ENCODE data around the gene EYS. TPM values are rescaled to one million over a fixed set of nuclear protein-coding genes. Genes with fewer than 3 reads are reported as not detected.

The EYS gene
- total RNA-seq, 1 donor from 2014 or later = not detected

GRCh38 chr6:64445038-64445437 is 1262.0 kb downstream of the EYS start:
- Histone ChIP-seq H3K36me3 (ENCODE audit: control insufficient read depth, insufficient read depth, low read length) (no peaks in the 10 kb centered on the region), H3K27me3 (ENCODE audit: control insufficient read depth, insufficient read depth, low read length) (no peaks in the 10 kb centered on the region), H3K4me3 (ENCODE audit: low read depth, low read length) (no peak overlapping the region)
- no peak for DNase-seq (ENCODE audit: low read depth)
- TF ChIP-seq, protein P1, sequence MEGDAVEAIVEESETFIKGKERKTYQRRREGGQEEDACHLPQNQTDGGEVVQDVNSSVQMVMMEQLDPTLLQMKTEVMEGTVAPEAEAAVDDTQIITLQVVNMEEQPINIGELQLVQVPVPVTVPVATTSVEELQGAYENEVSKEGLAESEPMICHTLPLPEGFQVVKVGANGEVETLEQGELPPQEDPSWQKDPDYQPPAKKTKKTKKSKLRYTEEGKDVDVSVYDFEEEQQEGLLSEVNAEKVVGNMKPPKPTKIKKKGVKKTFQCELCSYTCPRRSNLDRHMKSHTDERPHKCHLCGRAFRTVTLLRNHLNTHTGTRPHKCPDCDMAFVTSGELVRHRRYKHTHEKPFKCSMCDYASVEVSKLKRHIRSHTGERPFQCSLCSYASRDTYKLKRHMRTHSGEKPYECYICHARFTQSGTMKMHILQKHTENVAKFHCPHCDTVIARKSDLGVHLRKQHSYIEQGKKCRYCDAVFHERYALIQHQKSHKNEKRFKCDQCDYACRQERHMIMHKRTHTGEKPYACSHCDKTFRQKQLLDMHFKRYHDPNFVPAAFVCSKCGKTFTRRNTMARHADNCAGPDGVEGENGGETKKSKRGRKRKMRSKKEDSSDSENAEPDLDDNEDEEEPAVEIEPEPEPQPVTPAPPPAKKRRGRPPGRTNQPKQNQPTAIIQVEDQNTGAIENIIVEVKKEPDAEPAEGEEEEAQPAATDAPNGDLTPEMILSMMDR (IDR thresholded peaks at IDR 0.05; ENCODE audit: insufficient read depth, low read length, poor library complexity, severe bottlenecking) = no peak

DNA sequence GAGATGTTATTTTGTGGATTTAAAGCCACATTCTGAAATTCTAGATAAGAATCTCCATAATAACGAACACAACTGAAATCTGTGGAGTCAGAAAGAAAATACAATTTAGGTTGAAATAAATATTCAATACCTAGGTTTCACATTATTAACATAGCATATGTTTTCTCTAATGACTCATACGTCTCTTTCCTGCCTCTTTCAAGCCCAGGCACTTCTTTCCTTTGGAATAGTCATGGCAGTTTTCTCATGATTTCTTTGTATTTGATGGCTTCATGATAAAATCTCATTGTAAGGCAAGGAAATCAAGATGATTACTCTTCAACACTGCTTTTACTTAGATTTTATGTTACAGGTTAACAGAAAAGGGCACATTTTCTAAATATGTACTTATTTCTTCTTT is 1267.8 kb downstream of the EYS start:
- no peaks in the 10 kb centered on the region for H3K36me3 ChIP-seq (ENCODE audit: control insufficient read depth, insufficient read depth, low read length)
- no peak overlapping the region for H3K4me3 ChIP-seq (ENCODE audit: low read depth, low read length)
- no peak for DNase-seq (ENCODE audit: low read depth)
- TF ChIP-seq, protein P1 (IDR thresholded peaks at IDR 0.05; ENCODE audit: insufficient read depth, low read length, poor library complexity, severe bottlenecking) = no peak
- H3K27me3 ChIP-seq (ENCODE audit: control insufficient read depth, insufficient read depth, low read length) = no peaks in the 10 kb centered on the region

- no peak overlapping the region for H3K4me3 ChIP-seq (ENCODE audit: low read depth, low read length)
Measured at GRCh38 chr6:64437996-64438395, 1269.0 kb downstream of the EYS start.

DNA sequence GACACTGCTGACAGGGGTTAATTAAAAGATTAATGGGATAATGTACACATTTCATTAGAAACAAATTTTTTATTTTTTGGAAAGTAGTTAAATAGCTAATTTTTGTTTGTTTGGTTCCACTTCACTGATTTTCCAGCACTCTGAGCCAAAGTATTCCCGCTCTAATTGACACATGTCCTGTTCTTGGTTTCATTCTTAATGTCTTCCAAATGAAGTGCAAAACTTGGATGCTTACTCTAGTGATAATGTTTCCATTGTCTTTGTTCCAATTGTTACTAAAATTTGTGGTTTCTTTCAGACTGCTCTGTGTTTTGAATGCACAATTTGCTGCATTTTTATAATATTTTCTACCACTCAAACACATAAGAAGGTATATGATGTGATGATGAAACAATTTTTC is 1277.1 kb downstream of the EYS start:
- H3K27me3 ChIP-seq (ENCODE audit: control insufficient read depth, insufficient read depth, low read length) = no peaks in the 10 kb centered on the region
- TF ChIP-seq, protein P1 (IDR thresholded peaks at IDR 0.05; ENCODE audit: insufficient read depth, low read length, poor library complexity, severe bottlenecking) = no peak
- DNase-seq (ENCODE audit: low read depth) = no peak
- H3K36me3 ChIP-seq (ENCODE audit: control insufficient read depth, insufficient read depth, low read length) = no peaks in the 10 kb centered on the region
- no peak overlapping the region for H3K4me3 ChIP-seq (ENCODE audit: low read depth, low read length)

More at GRCh38 chr6:64437996-64438395, 1269.0 kb downstream of the EYS start:
- DNase-seq (ENCODE audit: low read depth) = no peak
- no peaks in the 10 kb centered on the region for H3K36me3 ChIP-seq (ENCODE audit: control insufficient read depth, insufficient read depth, low read length)
- no peaks in the 10 kb centered on the region for H3K27me3 ChIP-seq (ENCODE audit: control insufficient read depth, insufficient read depth, low read length)
- TF ChIP-seq, protein P1 (IDR thresholded peaks at IDR 0.05; ENCODE audit: insufficient read depth, low read length, poor library complexity, severe bottlenecking) = no peak

- no peaks in the 10 kb centered on the region for H3K27me3 ChIP-seq (ENCODE audit: control insufficient read depth, insufficient read depth, low read length)
- no peak for DNase-seq (ENCODE audit: low read depth)
- TF ChIP-seq, protein P1 (IDR thresholded peaks at IDR 0.05; ENCODE audit: insufficient read depth, low read length, poor library complexity, severe bottlenecking) = no peak
- H3K36me3 ChIP-seq (ENCODE audit: control insufficient read depth, insufficient read depth, low read length) = no peaks in the 10 kb centered on the region
- no peak overlapping the region for H3K4me3 ChIP-seq (ENCODE audit: low read depth, low read length)
Measured at GRCh38 chr6:64428186-64428585, 1278.8 kb downstream of the EYS start.

DNA sequence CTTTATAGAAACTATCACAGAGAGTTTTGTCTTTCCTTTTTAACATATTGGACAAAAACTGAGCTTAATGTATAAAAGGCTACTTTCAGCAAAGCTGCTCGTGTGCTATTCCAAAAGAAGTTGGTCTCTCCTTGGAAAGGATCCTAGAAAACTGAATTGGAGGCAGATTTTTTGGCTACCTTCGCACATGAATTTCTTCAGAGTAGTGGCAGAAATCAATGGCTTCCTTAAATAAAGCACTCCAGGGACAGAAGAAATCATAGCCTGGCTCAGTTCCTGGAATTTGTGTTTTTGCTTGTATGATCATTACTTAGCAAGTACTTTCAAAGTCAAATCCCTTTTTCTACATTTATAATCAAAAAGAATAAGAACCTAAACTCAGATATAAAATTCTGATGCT is 1291.1 kb downstream of the EYS start:
- no peaks in the 10 kb centered on the region for H3K27me3 ChIP-seq (ENCODE audit: control insufficient read depth, insufficient read depth, low read length)
- TF ChIP-seq, protein P1 (IDR thresholded peaks at IDR 0.05; ENCODE audit: insufficient read depth, low read length, poor library complexity, severe bottlenecking) = no peak
- H3K4me3 ChIP-seq (ENCODE audit: low read depth, low read length) = no peak overlapping the region
- no peaks in the 10 kb centered on the region for H3K36me3 ChIP-seq (ENCODE audit: control insufficient read depth, insufficient read depth, low read length)
- DNase-seq (ENCODE audit: low read depth) = no peak

Measured in kidney epithelial cell (primary cell).